Thoracic aorta (tissue), 2 donors: Measurements from ENCODE around the gene IL19. TPM values are rescaled to one million over a fixed set of nuclear protein-coding genes. Genes with fewer than 3 reads are reported as not detected.

Experiments
- ATAC-seq: fragments of 150-250 bp; one replicate; pipeline ENCODE4 v1.8.0; 2017; ENCODE audit warnings: low read depth; ENCODE audit not compliant: insufficient number of reproducible peaks, low FRiP score
- DNase-seq: peaks from one replicate; pipeline ENCODE4 v3.0.0-alpha.2; 2020; ENCODE audit warnings: low spot score
- H3K27ac ChIP-seq, 2 donors: fragments of 200-600 bp; sonication (generic); 1 replicate in 1 of 2; 2 replicates in 1 of 2; pipeline ENCODE4 v1.5.1; 2016; ENCODE audit warnings: mild to moderate bottlenecking in 2 of 2, moderate library complexity in 2 of 2
- H3K27me3 ChIP-seq: fragments of 200-600 bp; sonication (generic); replicated peaks from 2 replicates; pipeline ENCODE4 v1.6.0; 2016; ENCODE audit warnings: mild to moderate bottlenecking; ENCODE audit not compliant: insufficient read depth
- H3K36me3 ChIP-seq: fragments of 200-600 bp; sonication (generic); one replicate; pipeline ENCODE4 v1.5.1; 2016
- H3K4me1 ChIP-seq, 2 donors: fragments of 200-600 bp; sonication (generic); 1 replicate in 1 of 2; 2 replicates in 1 of 2; pipeline versions ENCODE4 v1.5.1 to v1.6.0; 2016; ENCODE audit warnings: low read depth in 2 of 2, mild to moderate bottlenecking in 1 of 2; ENCODE audit not compliant: control insufficient read depth in 1 of 2
- H3K4me3 ChIP-seq: fragments of 200-600 bp; sonication (generic); 2 replicates; pipeline ENCODE4 v1.5.1; 2016; ENCODE audit warnings: mild to moderate bottlenecking
- H3K9me3 ChIP-seq: fragments of 200-600 bp; sonication (generic); 2 replicates; pipeline ENCODE4 v1.5.1; 2016
- CTCF ChIP-seq: fragments of 200-600 bp; sonication (generic); IDR thresholded peaks from one replicate; pipeline ENCODE4 v1.5.1; 2019; ENCODE audit warnings: antibody characterized with exemption
- total RNA-seq, 2 donors: library from RNA; depleted of rRNA; stranded (reverse); fragments of >200 nt; gene quantifications; one replicate each; pipeline versions ENCODE4 v1.1.0 to v1.2.3, GENCODE V29; 2016

The IL19 gene
- total RNA-seq, 2 donors from 2014 or later = not detected

- no peaks in the 10 kb centered on the region for H3K27me3 ChIP-seq
- no peaks in the 10 kb centered on the region for H3K4me1 ChIP-seq
- no peak overlapping the region for H3K27ac ChIP-seq
- no peak for TF ChIP-seq CTCF
- H3K36me3 ChIP-seq = no peaks in the 10 kb centered on the region
- no peaks in the 10 kb centered on the region for H3K9me3 ChIP-seq
- ATAC-seq (no peak), DNase-seq (no peak)
- no peak overlapping the region for H3K4me3 ChIP-seq
Observed at GRCh38 chr1:206829282-206829681, 58.7 kb downstream of the IL19 start.

- TF ChIP-seq CTCF = no peak
- Histone ChIP-seq H3K27ac (no peak overlapping the region), H3K4me1 (no peaks in the 10 kb centered on the region), H3K4me3 (no peak overlapping the region), H3K27me3 (no peaks in the 10 kb centered on the region), H3K9me3 (no peaks in the 10 kb centered on the region), H3K36me3 (no peaks in the 10 kb centered on the region)
- no peak for DNase-seq
- ATAC-seq = no peak
Observed at GRCh38 chr1:206829875-206830274, 59.3 kb downstream of the IL19 start.

GRCh38 chr1:206831650-206832049 is 61.1 kb downstream of the IL19 start:
- Histone ChIP-seq H3K27ac (no peak overlapping the region), H3K27me3 (no peaks in the 10 kb centered on the region), H3K9me3 (no peaks in the 10 kb centered on the region), H3K4me3 (no peak overlapping the region), H3K4me1 (no peaks in the 10 kb centered on the region), H3K36me3 (no peaks in the 10 kb centered on the region)
- TF ChIP-seq CTCF = no peak
- DNase-seq (no peak), ATAC-seq (no peak)

GRCh38 chr1:206832352-206832880 is 61.8 kb downstream of the IL19 start:
- H3K36me3 ChIP-seq = no peaks in the 10 kb centered on the region
- H3K9me3 ChIP-seq = no peaks in the 10 kb centered on the region
- no peak overlapping the region for H3K4me3 ChIP-seq
- DNase-seq (no peak), ATAC-seq (no peak)
- H3K4me1 ChIP-seq = no peaks in the 10 kb centered on the region
- no peaks in the 10 kb centered on the region for H3K27me3 ChIP-seq
- no peak overlapping the region for H3K27ac ChIP-seq
- TF ChIP-seq CTCF = no peak

- TF ChIP-seq CTCF = no peak
- no peaks in the 10 kb centered on the region for H3K36me3 ChIP-seq
- no peaks in the 10 kb centered on the region for H3K9me3 ChIP-seq
- no peaks in the 10 kb centered on the region for H3K27me3 ChIP-seq
- no peak overlapping the region for H3K27ac ChIP-seq
- DNase-seq (no peak), ATAC-seq (no peak)
- H3K4me3 ChIP-seq = no peak overlapping the region
- no peaks in the 10 kb centered on the region for H3K4me1 ChIP-seq
Observed at GRCh38 chr1:206833106-206833680, 62.6 kb downstream of the IL19 start.
